MM.1S (cell line): ENCODE results near the gene MAGEB17.

Source experiments
- CTCF ChIP-seq: fragments of 300-600 bp; sonication (generic); IDR thresholded peaks from 2 replicates; pipeline ENCODE4 v1.5.1; 2016; ENCODE audit warnings: antibody characterized with exemption, low read length, mixed read lengths
- EZH2 ChIP-seq: fragments of 300-600 bp; sonication (generic); optimal IDR thresholded peaks from 2 replicates; pipeline ENCODE3; 2017; ENCODE audit warnings: low read depth, mild to moderate bottlenecking, antibody characterized with exemption, low read length, mixed read lengths
- EZH2phosphoT487 ChIP-seq: fragments of 300-600 bp; sonication (generic); IDR thresholded peaks from 2 replicates; pipeline ENCODE4 v1.6.1; 2018; ENCODE audit warnings: antibody characterized with exemption, low read length

DNA sequence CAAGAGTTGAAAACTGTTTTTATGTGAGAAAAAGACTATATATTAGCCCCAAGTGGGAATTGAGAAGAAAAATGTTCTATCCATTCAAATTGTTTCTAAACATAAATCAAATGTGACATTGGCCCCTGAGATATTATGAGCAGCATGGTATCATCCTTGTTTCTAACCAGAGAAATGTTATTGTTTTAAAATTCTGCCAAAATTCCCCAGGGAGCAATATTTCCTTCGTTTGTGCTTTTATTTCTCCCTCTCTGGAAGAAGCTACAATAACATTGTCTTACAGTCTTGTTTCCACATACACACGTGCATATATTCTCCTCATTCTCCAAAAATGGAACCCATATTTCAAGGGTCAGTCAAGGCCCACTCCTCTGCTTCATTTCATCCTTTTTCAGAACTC, 46.7 kb downstream of the MAGEB17 start:
- TF ChIP-seq CTCF (no peak), EZH2 (no peak), EZH2phosphoT487 (no peak)
